Coronary artery (tissue), 2 donors: Measurements from ENCODE around the gene TNS1.

ENCODE experiments used
- DNase-seq: peaks from one replicate; pipeline ENCODE4 v3.0.0-alpha.2; 2017; ENCODE audit warnings: low spot score
- H3K27ac ChIP-seq, 2 donors: fragments of 200-600 bp; sonication (generic); one replicate each; pipeline ENCODE4 v1.5.1; 2016 to 2019
- H3K4me3 ChIP-seq: fragments of 200-600 bp; sonication (generic); 2 replicates; pipeline ENCODE4 v1.5.1; 2016; ENCODE audit warnings: mild to moderate bottlenecking, moderate library complexity
- TF ChIP-seq, protein P1 (sequence below): fragments of 200-600 bp; sonication (generic); IDR thresholded peaks from one replicate; pipeline ENCODE4 v1.5.1; 2019; ENCODE audit warnings: antibody characterized with exemption

The TNS1 gene

GRCh38 chr2:217751192-217751591 lies 251.6 kb downstream of the TNS1 start:
- TF ChIP-seq, protein P1, sequence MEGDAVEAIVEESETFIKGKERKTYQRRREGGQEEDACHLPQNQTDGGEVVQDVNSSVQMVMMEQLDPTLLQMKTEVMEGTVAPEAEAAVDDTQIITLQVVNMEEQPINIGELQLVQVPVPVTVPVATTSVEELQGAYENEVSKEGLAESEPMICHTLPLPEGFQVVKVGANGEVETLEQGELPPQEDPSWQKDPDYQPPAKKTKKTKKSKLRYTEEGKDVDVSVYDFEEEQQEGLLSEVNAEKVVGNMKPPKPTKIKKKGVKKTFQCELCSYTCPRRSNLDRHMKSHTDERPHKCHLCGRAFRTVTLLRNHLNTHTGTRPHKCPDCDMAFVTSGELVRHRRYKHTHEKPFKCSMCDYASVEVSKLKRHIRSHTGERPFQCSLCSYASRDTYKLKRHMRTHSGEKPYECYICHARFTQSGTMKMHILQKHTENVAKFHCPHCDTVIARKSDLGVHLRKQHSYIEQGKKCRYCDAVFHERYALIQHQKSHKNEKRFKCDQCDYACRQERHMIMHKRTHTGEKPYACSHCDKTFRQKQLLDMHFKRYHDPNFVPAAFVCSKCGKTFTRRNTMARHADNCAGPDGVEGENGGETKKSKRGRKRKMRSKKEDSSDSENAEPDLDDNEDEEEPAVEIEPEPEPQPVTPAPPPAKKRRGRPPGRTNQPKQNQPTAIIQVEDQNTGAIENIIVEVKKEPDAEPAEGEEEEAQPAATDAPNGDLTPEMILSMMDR, result no peak
- H3K27ac ChIP-seq, result peak overlapping the region; percentile 27 to 35
- no peak for DNase-seq
- no peak overlapping the region for H3K4me3 ChIP-seq
